ENCODE measurements around the gene ASPN. TPM values are rescaled to one million over a fixed set of nuclear protein-coding genes. Genes with fewer than 3 reads are reported as not detected.

ASPN gene
- total RNA-seq, 1 experiment from 2014 or later: 0.26 TPM

DNA sequence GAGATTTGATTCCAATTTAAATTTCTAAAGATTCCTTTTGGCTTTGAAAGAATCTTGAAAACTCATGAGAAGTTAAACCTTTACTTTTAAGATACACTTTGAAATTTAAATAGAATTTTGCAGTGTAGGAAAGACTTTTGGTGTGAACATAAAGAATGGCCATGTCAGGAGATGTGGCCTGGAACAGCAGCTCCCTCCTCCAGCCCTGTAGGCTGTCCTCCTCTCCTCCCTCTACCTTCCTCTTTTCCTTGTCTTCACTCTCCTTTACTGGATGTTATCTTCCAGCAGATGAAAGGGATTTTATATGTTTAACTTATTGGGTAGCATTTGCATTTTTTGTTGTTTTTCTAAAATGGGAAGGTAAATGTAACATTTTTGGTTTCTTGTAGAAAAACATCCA, 18.9 kb downstream of the ASPN start:
- Histone ChIP-seq H3K4me3 (ENCODE audit: low read depth, low read length, poor library complexity, severe bottlenecking) (no peak overlapping the region), H3K9me3 (ENCODE audit: low read depth, low read length, poor library complexity, severe bottlenecking) (no peaks in the 10 kb centered on the region), H3K27me3 (replicated peaks; ENCODE audit: insufficient read depth, low read depth, low read length, poor library complexity) (no peaks in the 10 kb centered on the region), H3K36me3 (ENCODE audit: insufficient read depth, low read length, poor library complexity, severe bottlenecking) (no peaks in the 10 kb centered on the region), H3K4me1 (ENCODE audit: insufficient read depth, low read length, poor library complexity, severe bottlenecking) (no peaks in the 10 kb centered on the region), H3K27ac (ENCODE audit: low read depth, low read length, poor library complexity, severe bottlenecking) (no peak overlapping the region)
- intact Hi-C loops (cut with micrococcal nuclease; ENCODE audit: unreplicated experiment): no loop called here
- BruUV-seq (replicated peaks): no TSS peak
- CTCF ChIA-PET: no interaction called here
- no peak for DNase-seq (ENCODE audit: low spot score)
- POLR2A ChIA-PET (ENCODE audit: low non-redundant PET): no interaction called here
- TF ChIP-seq CTCF (conservative IDR thresholded peaks at IDR 0.05; ENCODE audit: low read depth, low read length) (no peak), EZH2 (IDR thresholded peaks at IDR 0.05; ENCODE audit: borderline replicate concordance, low read depth, low read length, poor library complexity, severe bottlenecking) (no peak)

DNA sequence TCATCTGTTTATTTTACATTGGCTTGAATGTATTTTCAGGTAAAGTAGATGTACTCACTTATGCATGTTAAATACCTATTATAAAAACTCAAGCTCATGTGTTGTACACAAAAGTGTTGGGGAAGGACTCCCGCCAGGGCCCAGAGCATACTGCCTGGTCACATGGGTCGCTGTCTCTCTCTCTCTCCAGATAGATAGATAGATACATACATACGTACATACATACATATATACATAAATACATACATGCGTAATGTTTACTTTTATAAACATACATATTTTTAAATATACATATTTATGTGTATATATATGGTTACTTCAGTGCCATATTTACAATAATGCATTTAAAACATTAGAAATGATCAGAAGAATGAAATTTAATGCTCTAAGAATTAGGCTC, 24.7 kb downstream of the ASPN start:
- BruUV-seq (replicated peaks): no TSS peak
- Histone ChIP-seq H3K27ac (ENCODE audit: low read depth, low read length, poor library complexity, severe bottlenecking) (no peak overlapping the region), H3K36me3 (ENCODE audit: insufficient read depth, low read length, poor library complexity, severe bottlenecking) (no peaks in the 10 kb centered on the region), H3K4me1 (ENCODE audit: insufficient read depth, low read length, poor library complexity, severe bottlenecking) (no peaks in the 10 kb centered on the region), H3K27me3 (replicated peaks; ENCODE audit: insufficient read depth, low read depth, low read length, poor library complexity) (no peaks in the 10 kb centered on the region), H3K4me3 (ENCODE audit: low read depth, low read length, poor library complexity, severe bottlenecking) (no peak overlapping the region), H3K9me3 (ENCODE audit: low read depth, low read length, poor library complexity, severe bottlenecking) (no peaks in the 10 kb centered on the region)
- intact Hi-C loops (cut with micrococcal nuclease; ENCODE audit: unreplicated experiment): no loop called here
- DNase-seq (ENCODE audit: low spot score): no peak
- ChIA-PET CTCF (no interaction called here), POLR2A (ENCODE audit: low non-redundant PET) (no interaction called here)
- no peak for TF ChIP-seq EZH2 (IDR thresholded peaks at IDR 0.05; ENCODE audit: borderline replicate concordance, low read depth, low read length, poor library complexity, severe bottlenecking)

- DNase-seq (ENCODE audit: low spot score): peak; percentile 22
- no peaks in the 10 kb centered on the region for H3K36me3 ChIP-seq (ENCODE audit: insufficient read depth, low read length, poor library complexity, severe bottlenecking)
- TF ChIP-seq CTCF (conservative IDR thresholded peaks at IDR 0.05; ENCODE audit: low read depth, low read length) (peak; percentile 49; the same call in 1 of the 2 replicates), EZH2 (IDR thresholded peaks at IDR 0.05; ENCODE audit: borderline replicate concordance, low read depth, low read length, poor library complexity, severe bottlenecking) (no peak)
- intact Hi-C loops (cut with micrococcal nuclease; ENCODE audit: unreplicated experiment): no loop called here
- CTCF ChIA-PET: interaction anchor here (0.6 to 1.4 kb wide), 3 partner anchors 112 to 304 kb away, joined by 3 to 4 read pairs (median 3); no protein-coding TSS in a partner anchor
- BruUV-seq (replicated peaks): no TSS peak
- H3K4me1 ChIP-seq (ENCODE audit: insufficient read depth, low read length, poor library complexity, severe bottlenecking): no peaks in the 10 kb centered on the region
- H3K9me3 ChIP-seq (ENCODE audit: low read depth, low read length, poor library complexity, severe bottlenecking): no peaks in the 10 kb centered on the region
- H3K27ac ChIP-seq (ENCODE audit: low read depth, low read length, poor library complexity, severe bottlenecking): no peak overlapping the region
- H3K27me3 ChIP-seq (replicated peaks; ENCODE audit: insufficient read depth, low read depth, low read length, poor library complexity): no peaks in the 10 kb centered on the region
- no peak overlapping the region for H3K4me3 ChIP-seq (ENCODE audit: low read depth, low read length, poor library complexity, severe bottlenecking)
- POLR2A ChIA-PET (ENCODE audit: low non-redundant PET): no interaction called here
Observed at GRCh38 chr9:92455217-92455616, 27.1 kb downstream of the ASPN start.

GRCh38 chr9:92446536-92446935, 35.8 kb downstream of the ASPN start:
- H3K9me3 ChIP-seq (ENCODE audit: low read depth, low read length, poor library complexity, severe bottlenecking): no peaks in the 10 kb centered on the region
- no peak overlapping the region for H3K27ac ChIP-seq (ENCODE audit: low read depth, low read length, poor library complexity, severe bottlenecking)
- no peaks in the 10 kb centered on the region for H3K27me3 ChIP-seq (replicated peaks; ENCODE audit: insufficient read depth, low read depth, low read length, poor library complexity)
- CTCF ChIA-PET: no interaction called here
- POLR2A ChIA-PET (ENCODE audit: low non-redundant PET): interaction anchor here (0.5 kb wide), 1 partner anchor 1134 kb away, joined by 3 read pairs; no protein-coding TSS in a partner anchor
- no TSS peak for BruUV-seq (replicated peaks)
- H3K4me1 ChIP-seq (ENCODE audit: insufficient read depth, low read length, poor library complexity, severe bottlenecking): peaks cover 8% of the 10 kb centered on the region
- no peak for DNase-seq (ENCODE audit: low spot score)
- no peaks in the 10 kb centered on the region for H3K36me3 ChIP-seq (ENCODE audit: insufficient read depth, low read length, poor library complexity, severe bottlenecking)
- intact Hi-C loops (cut with micrococcal nuclease; ENCODE audit: unreplicated experiment): no loop called here
- TF ChIP-seq EZH2 (IDR thresholded peaks at IDR 0.05; ENCODE audit: borderline replicate concordance, low read depth, low read length, poor library complexity, severe bottlenecking) (no peak), CTCF (conservative IDR thresholded peaks at IDR 0.05; ENCODE audit: low read depth, low read length) (no peak)
- H3K4me3 ChIP-seq (ENCODE audit: low read depth, low read length, poor library complexity, severe bottlenecking): no peak overlapping the region

Measured in A673 (cell line).